SK-N-SH (cell line): ENCODE data around the gene HTT. TPM values are rescaled to one million over a fixed set of nuclear protein-coding genes. Genes with fewer than 3 reads are reported as not detected.

Experiments used
- CTCF ChIA-PET: fragments of 300-600, 350-600 bp; formaldehyde crosslinking; extraction: SDS; loops from one replicate; lab custom pipeline; 2021; lab: Yijun Ruan, JAX
- POLR2A ChIA-PET: fragments of 350-600 bp; sonication (Branson Sonifier 250); formaldehyde crosslinking; extraction: SDS; loops from one replicate; lab custom pipeline; 2020; ENCODE audit warnings: antibody characterized with exemption, inconsistent platforms; lab: Yijun Ruan, JAX
- DNase-seq: peaks from one replicate; pipeline ENCODE4 v3.0.0; 2012
- H2AFZ ChIP-seq: fragments of 200-600 bp; sonication (generic); 2 replicates; pipeline ENCODE4 v1.8.1; 2016; ENCODE audit warnings: antibody characterized with exemption, mild to moderate bottlenecking, low read depth
- H3F3A ChIP-seq: fragments of 200-600 bp; sonication (generic); replicated peaks from 2 replicates; pipeline ENCODE3; 2016; ENCODE audit warnings: antibody characterized with exemption, mild to moderate bottlenecking; ENCODE audit not compliant: insufficient read depth
- H3K27ac ChIP-seq, 2 experiments: fragments of 200-500 bp in 1 of 2; fragments of 200-600 bp in 1 of 2; sonication (Bioruptor generic) in 1 of 2; sonication (generic), shearing (Covaris generic) in 1 of 2; 2 replicates each; pipeline versions ENCODE4 v1.5.1 to v1.6.1; 2014 to 2016; ENCODE audit warnings: low read depth in 2 of 2, inconsistent platforms in 1 of 2, low read length in 1 of 2, mild to moderate bottlenecking in 1 of 2, mixed read lengths in 1 of 2
- H3K27me3 ChIP-seq: fragments of 200-600 bp; sonication (generic), shearing (Covaris generic); 2 replicates; pipeline ENCODE4 v1.6.1; 2016; ENCODE audit warnings: mixed run types; ENCODE audit not compliant: insufficient read depth
- H3K36me3 ChIP-seq, 2 experiments: fragments of 200-500 bp in 1 of 2; fragments of 200-600 bp in 1 of 2; sonication (Bioruptor generic) in 1 of 2; sonication (generic) in 1 of 2; replicated peaks in 1 of 2; 2 replicates each; pipeline versions ENCODE3 to v1.5.1; 2014 to 2016; ENCODE audit warnings: low read length in 1 of 2, mild to moderate bottlenecking in 1 of 2; ENCODE audit not compliant: insufficient read depth in 2 of 2, control insufficient read depth in 1 of 2
- H3K4me1 ChIP-seq, 2 experiments: fragments of 200-500 bp in 1 of 2; fragments of 200-600 bp in 1 of 2; sonication (Bioruptor generic) in 1 of 2; sonication (generic), shearing (Covaris generic) in 1 of 2; 2 replicates each; pipeline versions ENCODE4 v1.5.1 to v1.6.1; 2014 to 2016; ENCODE audit warnings: low read depth in 1 of 2, low read length in 1 of 2, mixed run types in 1 of 2; ENCODE audit not compliant: insufficient read depth in 2 of 2, control insufficient read depth in 1 of 2
- H3K4me2 ChIP-seq: fragments of 200-600 bp; sonication (generic), shearing (Covaris generic); 2 replicates; pipeline ENCODE4 v1.6.1; 2017; ENCODE audit warnings: mixed run types
- H3K4me3 ChIP-seq, 2 experiments: fragments of 200-500 bp in 1 of 2; fragments of 200-600 bp in 1 of 2; sonication (Bioruptor generic) in 1 of 2; sonication (generic), shearing (Covaris generic) in 1 of 2; 2 replicates each; pipeline versions ENCODE4 v1.5.1 to v1.8.1; 2014 to 2016; ENCODE audit warnings: low read depth in 2 of 2, inconsistent platforms in 1 of 2, low read length in 1 of 2, mild to moderate bottlenecking in 1 of 2, mixed read lengths in 1 of 2, moderate library complexity in 1 of 2
- H3K79me2 ChIP-seq: fragments of 200-600 bp; sonication (generic); 2 replicates; pipeline ENCODE4 v1.8.1; 2017; ENCODE audit warnings: mild to moderate bottlenecking; ENCODE audit not compliant: insufficient read depth
- H3K9ac ChIP-seq: fragments of 200-600 bp; sonication (generic); 2 replicates; pipeline ENCODE4 v1.6.1; 2017; ENCODE audit warnings: mixed run types
- H3K9me2 ChIP-seq: fragments of 200-600 bp; sonication (generic); 2 replicates; pipeline ENCODE4 v1.6.1; 2017; ENCODE audit warnings: mixed run types
- H3K9me3 ChIP-seq: fragments of 200-600 bp; sonication (generic); 2 replicates; pipeline ENCODE4 v1.6.1; 2017; ENCODE audit warnings: mixed run types, mild to moderate bottlenecking, moderate library complexity
- H4K20me1 ChIP-seq: fragments of 200-600 bp; sonication (generic); 2 replicates; pipeline ENCODE4 v1.6.1; 2017; ENCODE audit warnings: mild to moderate bottlenecking, mixed run types; ENCODE audit not compliant: insufficient read depth
- CTCF ChIP-seq: fragments of 200-600 bp; sonication (generic); IDR thresholded peaks from 2 replicates; pipeline ENCODE4 v1.6.1; 2017; ENCODE audit warnings: antibody characterized with exemption, mild to moderate bottlenecking, moderate library complexity
- ELF1 ChIP-seq: IDR thresholded peaks from 2 replicates; pipeline ENCODE4 v1.4.0; 2012
- EZH2phosphoT487 ChIP-seq: fragments of 200-600 bp; sonication (generic); IDR thresholded peaks from 2 replicates; pipeline ENCODE4 v1.6.1; 2017; ENCODE audit warnings: low read depth, mixed run types, mild to moderate bottlenecking, antibody characterized with exemption, moderate library complexity, borderline replicate concordance
- FOXJ3 ChIP-seq: sonication (generic); formaldehyde crosslinking; IDR thresholded peaks from 2 replicates; pipeline ENCODE4 v1.5.1; 2020; ENCODE audit warnings: mild to moderate bottlenecking, missing genetic modification reagents
- GABPA ChIP-seq: IDR thresholded peaks from 2 replicates; pipeline ENCODE4 v1.4.0; 2012; ENCODE audit warnings: low read depth, mild to moderate bottlenecking
- GATA2 ChIP-seq: sonication (generic); formaldehyde crosslinking; IDR thresholded peaks from 2 replicates; pipeline ENCODE4 v1.5.0; 2020; ENCODE audit warnings: mild to moderate bottlenecking, missing genetic modification reagents
- MAX ChIP-seq: IDR thresholded peaks from 2 replicates; pipeline ENCODE4 v1.4.0; 2012; ENCODE audit warnings: low read depth
- MEF2A ChIP-seq: IDR thresholded peaks from 2 replicates; pipeline ENCODE4 v1.4.0; 2012; ENCODE audit warnings: low read depth, borderline replicate concordance
- NRF1 ChIP-seq: IDR thresholded peaks from 2 replicates; pipeline ENCODE4 v1.6.1; 2012; ENCODE audit warnings: low read depth, mild to moderate bottlenecking, low read length
- POLR2AphosphoS5 ChIP-seq: IDR thresholded peaks from 2 replicates; pipeline ENCODE4 v1.6.1; 2012; ENCODE audit warnings: low read depth, low read length
- RAD21 ChIP-seq: IDR thresholded peaks from 2 replicates; pipeline ENCODE4 v1.6.1; 2012; ENCODE audit warnings: mild to moderate bottlenecking, low read length
- RCOR1 ChIP-seq: fragments of 150-350 bp; IDR thresholded peaks from 2 replicates; pipeline ENCODE4 v1.6.1; 2017; ENCODE audit warnings: antibody characterized with exemption, low read length
- REST ChIP-seq: IDR thresholded peaks from 2 replicates; pipeline ENCODE4 v1.6.1; 2012; ENCODE audit warnings: mild to moderate bottlenecking, low read depth, low read length, moderate library complexity
- RXRA ChIP-seq: IDR thresholded peaks from 2 replicates; pipeline ENCODE4 v1.4.0; 2012; ENCODE audit warnings: low read depth, mild to moderate bottlenecking, borderline replicate concordance
- SIN3A ChIP-seq: IDR thresholded peaks from 2 replicates; pipeline ENCODE4 v1.6.1; 2012; ENCODE audit warnings: low read depth, mild to moderate bottlenecking, low read length, moderate library complexity, borderline replicate concordance
- SMC3 ChIP-seq: IDR thresholded peaks from 2 replicates; pipeline ENCODE4 v1.6.1; 2012; ENCODE audit warnings: low read depth, low read length, improper control_type of control experiment
- TAF1 ChIP-seq: IDR thresholded peaks from 2 replicates; pipeline ENCODE4 v1.6.1; 2012; ENCODE audit warnings: low read depth, mild to moderate bottlenecking, low read length, moderate library complexity, borderline replicate concordance
- TCF12 ChIP-seq: IDR thresholded peaks from 2 replicates; pipeline ENCODE4 v1.4.0; 2012
- USF1 ChIP-seq: IDR thresholded peaks from 2 replicates; pipeline ENCODE4 v1.4.0; 2012; ENCODE audit warnings: low read depth, borderline replicate concordance
- WGBS: methylation state at CpG from one replicate; pipeline ENCODE4 v1.1.6; 2017; ENCODE audit warnings: low lambda C conversion rate; 5-methylcytosine and 5-hydroxymethylcytosine counted together
- polyA plus RNA-seq, 3 experiments: library from polyadenylated mRNA; depleted of rRNA; stranded (reverse); fragments of >200 nt; gene quantifications; 2 replicates each; pipeline ENCODE4 v1.2.3, GENCODE V29; 2012

HTT gene
- polyA plus RNA-seq, 1 of the 3 experiments (the other 2 are of a cell fraction): 11.3 TPM

- TF ChIP-seq CTCF (no peak), TAF1 (no peak), NRF1 (no peak)
Measured at GRCh38 chr4:3237266-3237665, 162.8 kb downstream of the HTT start (continued).

GRCh38 chr4:3237712-3238560 lies 163.5 kb downstream of the HTT start:
- CTCF ChIA-PET: no interaction called here
- no peaks in the 10 kb centered on the region for H3K79me2 ChIP-seq

GRCh38 chr4:3238721-3239120 lies 164.2 kb downstream of the HTT start:
- WGBS: 97% methylated on average over 15 of the region's 18 CpGs
- H3K9me2 ChIP-seq: no peaks in the 10 kb centered on the region
- CTCF ChIA-PET: no interaction called here
- TF ChIP-seq MAX: no peak
- no peak for TF ChIP-seq GATA2
- TF ChIP-seq RXRA: no peak
- TF ChIP-seq USF1: no peak
- TF ChIP-seq EZH2phosphoT487: no peak
- no peak for TF ChIP-seq GABPA
- TF ChIP-seq SIN3A: no peak
- no peak for TF ChIP-seq TCF12
- TF ChIP-seq RAD21: no peak
- no peak for TF ChIP-seq POLR2AphosphoS5
- TF ChIP-seq MEF2A: no peak
- no peak for TF ChIP-seq RCOR1
- TF ChIP-seq ELF1: no peak
- TF ChIP-seq TAF1: no peak
- TF ChIP-seq SMC3: no peak
- no peak for TF ChIP-seq REST

More at GRCh38 chr4:3237712-3238560, 163.5 kb downstream of the HTT start:
- Histone ChIP-seq H3K4me3 (no peak overlapping the region), H3K4me1 (peaks cover 0 to 39% of the 10 kb centered on the region in 2 experiments; a peak in 1 of 4 replicates), H3K4me2 (no peak overlapping the region), H3K9me2 (no peaks in the 10 kb centered on the region), H3K9ac (no peak overlapping the region), H2AFZ (no peak overlapping the region)
- TF ChIP-seq FOXJ3 (CRISPR knock-in tag): no peak
- TF ChIP-seq, all 33 proteins: peak for 0
- Histone ChIP-seq H3K27ac (no peak overlapping the region), H4K20me1 (no peaks in the 10 kb centered on the region), H3K27me3 (no peaks in the 10 kb centered on the region), H3K9me3 (no peaks in the 10 kb centered on the region), H3K36me3 (peaks cover 5 to 64% of the 10 kb centered on the region in 2 experiments), H3F3A (no peaks in the 10 kb centered on the region)
- no peak for DNase-seq
- WGBS: 93% methylated on average over 26 of the region's 26 CpGs
- POLR2A ChIA-PET: no interaction called here

More at GRCh38 chr4:3238721-3239120, 164.2 kb downstream of the HTT start:
- Histone ChIP-seq H3K27me3 (no peaks in the 10 kb centered on the region), H3F3A (no peaks in the 10 kb centered on the region), H3K4me3 (no peak overlapping the region), H3K27ac (no peak overlapping the region), H2AFZ (no peak overlapping the region), H3K9ac (no peak overlapping the region), H3K4me2 (no peak overlapping the region), H3K9me3 (no peaks in the 10 kb centered on the region), H4K20me1 (no peaks in the 10 kb centered on the region), H3K4me1 (peaks cover 0 to 35% of the 10 kb centered on the region in 2 experiments; a peak in 1 of 4 replicates), H3K36me3 (peaks cover 1 to 58% of the 10 kb centered on the region in 2 experiments), H3K79me2 (no peaks in the 10 kb centered on the region)
- no peak for DNase-seq
- POLR2A ChIA-PET: no interaction called here
